K562 (cell line): ENCODE data around the gene MBD1. TPM values are rescaled to one million over a fixed set of nuclear protein-coding genes. Genes with fewer than 3 reads are reported as not detected.

ENCODE experiments used
- CAMTA2 ChIP-seq: fragments of 250-450 bp; sonication (Bioruptor Pico); conservative IDR thresholded peaks from 2 replicates; pipeline ENCODE4 v1.5.1; 2022
- CEBPG ChIP-seq, 3 experiments: fragments of 200-800 bp in 1 of 3; sonication (Bioruptor generic) in 1 of 3; sonication (generic) in 1 of 3; formaldehyde crosslinking in 1 of 3; IDR thresholded peaks in 2 of 3; conservative IDR thresholded peaks in 1 of 3; 2 replicates each; pipeline versions ENCODE4 v1.6.1 to v1.8.0; 2016 to 2022; ENCODE audit warnings: missing compliant biosample characterization in 2 of 3, missing genetic modification characterization in 2 of 3, mild to moderate bottlenecking in 1 of 3, missing genetic modification reagents in 1 of 3
- CHD1 ChIP-seq: fragments of 200-600 bp; sonication (generic); IDR thresholded peaks from one replicate; pipeline ENCODE4 v1.6.1; 2012; ENCODE audit warnings: mild to moderate bottlenecking, moderate library complexity, low read length, inconsistent platforms
- E2F4 ChIP-seq: sonication (generic); formaldehyde crosslinking; IDR thresholded peaks from 2 replicates; pipeline ENCODE4 v1.8.0; 2022; ENCODE audit warnings: mild to moderate bottlenecking, low read depth, missing genetic modification reagents
- ETV5 ChIP-seq: sonication (generic); formaldehyde crosslinking; IDR thresholded peaks from 2 replicates; pipeline ENCODE4 v1.4.0; 2020; ENCODE audit warnings: low read depth, mild to moderate bottlenecking, missing genetic modification reagents
- HMG20A ChIP-seq: fragments of 450-650 bp; formaldehyde crosslinking; conservative IDR thresholded peaks from 2 replicates; pipeline ENCODE4 v1.4.0; 2020; ENCODE audit warnings: mild to moderate bottlenecking, mixed read lengths
- KAT7 ChIP-seq: sonication (generic); formaldehyde crosslinking; IDR thresholded peaks from 2 replicates; pipeline ENCODE4 v1.8.0; 2022; ENCODE audit warnings: missing genetic modification reagents, mild to moderate bottlenecking, borderline replicate concordance
- NFE2L1 ChIP-seq: fragments of 450-650 bp; IDR thresholded peaks from 2 replicates; pipeline ENCODE4 v1.6.1; 2016; ENCODE audit warnings: missing genetic modification characterization, low read depth, mild to moderate bottlenecking, missing compliant biosample characterization, moderate library complexity, borderline replicate concordance
- NFXL1 ChIP-seq: fragments of 450-650 bp; formaldehyde crosslinking; IDR thresholded peaks from 2 replicates; pipeline ENCODE4 v1.4.0; 2021; ENCODE audit warnings: mild to moderate bottlenecking
- SAFB ChIP-seq: fragments of 200-400 bp; formaldehyde crosslinking; IDR thresholded peaks from 2 replicates; pipeline ENCODE4 v1.6.1; 2017; ENCODE audit warnings: low read depth, low read length, borderline replicate concordance
- SNIP1 ChIP-seq: fragments of 450-650 bp; IDR thresholded peaks from 2 replicates; pipeline ENCODE4 v1.7.1; 2017; ENCODE audit warnings: low read depth, mild to moderate bottlenecking
- TCF7L2 ChIP-seq: fragments of 150-350 bp; IDR thresholded peaks from 2 replicates; pipeline ENCODE4 v1.6.1; 2016; ENCODE audit warnings: low read depth, mild to moderate bottlenecking, low read length, moderate library complexity
- THRA ChIP-seq: fragments of 450-650 bp; IDR thresholded peaks from 2 replicates; pipeline ENCODE4 v1.6.1; 2017; ENCODE audit warnings: mild to moderate bottlenecking, moderate library complexity
- ZC3H8 ChIP-seq: fragments of 450-650 bp; IDR thresholded peaks from 2 replicates; pipeline ENCODE4 v1.6.1; 2017
- ZEB2 ChIP-seq: fragments of 450-650 bp; IDR thresholded peaks from 2 replicates; pipeline ENCODE4 v1.6.1; 2016
- ZFX ChIP-seq: sonication (generic); formaldehyde crosslinking; IDR thresholded peaks from 2 replicates; pipeline ENCODE4 v1.8.0; 2022; ENCODE audit warnings: mild to moderate bottlenecking, missing genetic modification reagents, moderate library complexity
- ZNF121 ChIP-seq: sonication (generic); formaldehyde crosslinking; conservative IDR thresholded peaks from 2 replicates; pipeline ENCODE4 v1.8.0; 2022; ENCODE audit warnings: missing genetic modification reagents
- ZNF583 ChIP-seq: fragments of 250-450 bp; sonication (Bioruptor Pico); IDR thresholded peaks from 2 replicates; pipeline ENCODE4 v1.4.0; 2020
- ZNF655 ChIP-seq: fragments of 250-450 bp; sonication (Bioruptor Pico); IDR thresholded peaks from 2 replicates; pipeline ENCODE4 v1.5.0; 2021
- polyA plus RNA-seq, 8 experiments: library from polyadenylated mRNA; depleted of rRNA in 4 of 8; stranded (reverse) in 5 of 8; unstranded in 3 of 8; fragments of >200 nt; fragmentation: Nextera tagmentation in 2 of 8; fragmentation: Illumina TruSeq in 1 of 8; extraction: Ambion mirVana in 2 of 8; extraction: Trizol in 1 of 8; gene quantifications; 2 replicates each; pipeline versions ENCODE4 v1.2.1 to v1.2.3, GENCODE V29; 2011 to 2014; ENCODE audit warnings: inconsistent platforms in 1 of 8, missing spikeins in 1 of 8
- total RNA-seq, 7 experiments: library from RNA; depleted of rRNA in 6 of 7; stranded (reverse); fragments of >200 nt in 6 of 7; fragmentation: Illumina TruSeq in 2 of 7; extraction: Trizol in 2 of 7; gene quantifications; 2 replicates each; pipeline versions ENCODE4 v1.2.1 to v1.2.3, GENCODE V29; 2011 to 2021; ENCODE audit warnings: low replicate concordance in 1 of 7
- TF ChIP-seq, protein P1 (sequence below): fragments of 250-450 bp; sonication (Bioruptor Pico); IDR thresholded peaks from 2 replicates; pipeline ENCODE4 v1.8.0; 2022; ENCODE audit warnings: inconsistent platforms

Gene MBD1
- total and polyA plus RNA-seq, 9 of the 15 experiments (the other 6 are each of a cell fraction or from before 2014, with no cell fraction given), result 3.0 to 59.7 (median 31.7) TPM

DNA sequence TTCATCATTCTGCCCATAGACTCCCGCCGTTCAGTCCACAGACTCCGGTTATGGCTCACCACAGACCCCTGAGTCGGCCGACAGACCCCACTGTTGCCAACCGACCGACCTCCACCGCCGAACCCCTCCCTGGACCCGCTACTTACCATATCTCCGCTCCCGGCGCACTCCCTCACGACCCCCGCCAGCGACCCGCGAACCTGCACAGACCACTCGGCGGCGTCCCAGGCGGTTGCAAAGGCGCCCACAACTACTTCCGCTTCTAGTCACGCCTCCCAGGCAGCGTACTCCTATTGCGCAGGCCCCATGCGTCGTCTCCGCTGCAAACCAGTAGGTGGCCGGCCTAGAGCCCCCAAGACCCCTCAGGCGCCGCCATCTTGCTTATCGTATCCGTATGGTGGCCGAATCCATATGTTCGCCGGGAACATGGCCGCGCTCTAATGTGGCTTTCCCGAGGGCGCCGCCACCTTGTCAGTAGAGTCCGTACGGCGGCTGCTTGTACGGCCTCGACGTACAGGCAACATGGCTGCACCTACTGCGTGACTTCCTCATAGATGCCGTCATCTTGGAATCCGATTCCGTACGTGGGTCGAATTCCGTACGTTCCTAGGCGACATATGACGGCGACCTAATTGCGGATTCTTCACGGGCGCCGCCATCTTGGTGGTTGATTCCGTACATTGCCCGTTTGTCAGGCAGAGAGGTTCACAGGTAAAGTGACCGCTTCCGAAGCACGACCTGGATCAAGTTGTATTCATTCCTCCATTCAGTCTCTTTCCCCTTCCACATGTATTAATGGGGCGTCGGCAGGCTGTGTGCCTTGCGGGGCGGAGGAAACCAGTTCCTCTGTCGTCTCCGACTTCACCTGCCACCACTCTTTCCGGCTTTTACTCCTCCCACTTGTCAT is 6.4 kb upstream of the MBD1 start, which contains the start of gene CXXC1 (continued):
- TF ChIP-seq NFXL1 (CRISPR knock-in tag), result no peak
- TF ChIP-seq SAFB, result no peak
- TF ChIP-seq KAT7 (CRISPR knock-in tag), result no peak
- no peak for TF ChIP-seq CAMTA2 (CRISPR knock-in tag)
- TF ChIP-seq ETV5, result peak; percentile 77
- TF ChIP-seq, protein P1, sequence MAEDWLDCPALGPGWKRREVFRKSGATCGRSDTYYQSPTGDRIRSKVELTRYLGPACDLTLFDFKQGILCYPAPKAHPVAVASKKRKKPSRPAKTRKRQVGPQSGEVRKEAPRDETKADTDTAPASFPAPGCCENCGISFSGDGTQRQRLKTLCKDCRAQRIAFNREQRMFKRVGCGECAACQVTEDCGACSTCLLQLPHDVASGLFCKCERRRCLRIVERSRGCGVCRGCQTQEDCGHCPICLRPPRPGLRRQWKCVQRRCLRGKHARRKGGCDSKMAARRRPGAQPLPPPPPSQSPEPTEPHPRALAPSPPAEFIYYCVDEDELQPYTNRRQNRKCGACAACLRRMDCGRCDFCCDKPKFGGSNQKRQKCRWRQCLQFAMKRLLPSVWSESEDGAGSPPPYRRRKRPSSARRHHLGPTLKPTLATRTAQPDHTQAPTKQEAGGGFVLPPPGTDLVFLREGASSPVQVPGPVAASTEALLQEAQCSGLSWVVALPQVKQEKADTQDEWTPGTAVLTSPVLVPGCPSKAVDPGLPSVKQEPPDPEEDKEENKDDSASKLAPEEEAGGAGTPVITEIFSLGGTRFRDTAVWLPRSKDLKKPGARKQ, result no peak
- TF ChIP-seq ZEB2, result no peak
- no peak for TF ChIP-seq HMG20A (CRISPR knock-in tag)
- peak; percentile 62; the same call in 1 of the 2 replicates for TF ChIP-seq CEBPG (CRISPR knock-in tag; IDR thresholded peaks at IDR 0.05)
- TF ChIP-seq CEBPG (tag; conservative IDR thresholded peaks at IDR 0.05 in 1 of 2, IDR thresholded peaks at IDR 0.05 in 1 of 2), result 0 out of 4 replicates have a peak, but pooled peaks of 1 of the 2 experiments have one; percentile 11
- no peak for TF ChIP-seq E2F4
- no peak for TF ChIP-seq THRA
- TF ChIP-seq ZFX (CRISPR knock-in tag), result peak; percentile 39; the same call in 1 of the 2 replicates
- TF ChIP-seq CHD1, result no peak
- no peak for TF ChIP-seq ZNF121 (CRISPR knock-in tag)
- peak; percentile 99 for TF ChIP-seq TCF7L2
- TF ChIP-seq ZNF583, result peak; percentile 85
- TF ChIP-seq SNIP1, result no peak
- TF ChIP-seq NFE2L1, result no peak
- TF ChIP-seq ZNF655 (CRISPR knock-in tag), result no peak
- TF ChIP-seq ZC3H8, result no peak
